Ovary (tissue), 9 donors: ENCODE measurements around the gene COMP. TPM values are rescaled to one million over a fixed set of nuclear protein-coding genes. Genes with fewer than 3 reads are reported as not detected.

ENCODE experiments used
- DNase-seq, 5 donors: peaks; one replicate each; pipeline ENCODE4 v3.0.0-alpha.2; 2019 to 2020
- H3K27ac ChIP-seq, 2 donors: fragments of 200-600 bp; one replicate each; pipeline versions ENCODE4 v1.5.1 to v1.8.0; 2019 to 2022
- H3K27me3 ChIP-seq: fragments of 200-600 bp; one replicate; pipeline ENCODE4 v1.8.0; 2022
- H3K36me3 ChIP-seq: fragments of 200-600 bp; sonication (generic); one replicate; pipeline ENCODE4 v1.5.1; 2019
- H3K4me1 ChIP-seq: one replicate; pipeline ENCODE4 v1.8.1; 2013; ENCODE audit warnings: mild to moderate bottlenecking, moderate library complexity; ENCODE audit not compliant: insufficient read depth
- H3K4me3 ChIP-seq: fragments of 200-600 bp; sonication (generic); one replicate; pipeline ENCODE4 v1.5.1; 2017
- H3K9me3 ChIP-seq, 2 donors: fragments of 200-600 bp in 1 of 2; sonication (generic) in 1 of 2; one replicate each; pipeline versions ENCODE4 v1.5.1 to v1.8.1; 2013 to 2019; ENCODE audit warnings: mild to moderate bottlenecking in 1 of 2, moderate library complexity in 1 of 2
- EP300 ChIP-seq: sonication (generic); formaldehyde crosslinking; IDR thresholded peaks from one replicate; pipeline ENCODE4 v1.6.1; 2017; ENCODE audit warnings: antibody characterized with exemption
- POLR2A ChIP-seq: fragments of 450-650 bp; IDR thresholded peaks from one replicate; pipeline ENCODE4 v1.6.1; 2017; ENCODE audit warnings: antibody characterized with exemption, mild to moderate bottlenecking, moderate library complexity
- WGBS, 3 donors: extraction: QIAGEN DNeasy Blood & Tissue Kit in 1 of 3; methylation state at CpG; one replicate each; pipeline versions ENCODE4 v1.1.5 to v1.1.7; 2013 to 2017; 5-methylcytosine and 5-hydroxymethylcytosine counted together
- intact Hi-C, 4 donors: fragments of 100-400 bp; cut with DNase I; formaldehyde crosslinking; loops; one replicate each; pipeline versions ENCODE4 v1.11.0 to v1.15.1; 2022 to 2023
- polyA plus RNA-seq, 2 donors: library from polyadenylated mRNA; stranded (reverse); fragments of 200-250 nt in 1 of 2; fragments of 350-450 nt in 1 of 2; fragmentation: Illumina TruSeq in 1 of 2; extraction: RNeasy Lipid Tissue Mini Kit (QIAGEN cat#74804) in 1 of 2; gene quantifications; one replicate each; pipeline ENCODE4 v1.2.3, GENCODE V29; 2013 to 2014
- total RNA-seq, 7 donors: library from RNA; depleted of rRNA in 2 of 7; stranded (reverse); fragments of >200 nt in 2 of 7; fragmentation: NEBNext Ultra II Directional in 3 of 7; extraction: Animal tissue kit (Norgen Biotek cat#: 25700) in 3 of 7; gene quantifications; one replicate each; pipeline versions ENCODE4 v1.1.0 to v1.2.4, GENCODE V29; 2016 to 2023
- TF ChIP-seq, protein P1 (sequence below), 3 donors: fragments of 450-650 bp in 2 of 3; fragments of 200-600 bp in 1 of 3; IDR thresholded peaks; one replicate each; pipeline versions ENCODE4 v1.5.1 to v1.8.0; 2016 to 2022; ENCODE audit warnings: antibody characterized with exemption in 3 of 3, mild to moderate bottlenecking in 1 of 3
- donor health status: DM: no; HTN: no; CAD: no; lungs with moderate emphysema.
- donor health status: DM: no; HTN: no; CAD: no.
- donor health status: Bipolar disorder and iron deficiency.
- donor health status: DM: yes; HTN: yes; CAD: no.
- donor health status: DM: no; HTN: no; CAD: no.
- donor health status: DM: yes; HTN: yes; CAD: no.

COMP gene
- total and polyA plus RNA-seq, 9 donors, result 0.08 to 0.92 (median 0.40) TPM; not detected in 3

DNA sequence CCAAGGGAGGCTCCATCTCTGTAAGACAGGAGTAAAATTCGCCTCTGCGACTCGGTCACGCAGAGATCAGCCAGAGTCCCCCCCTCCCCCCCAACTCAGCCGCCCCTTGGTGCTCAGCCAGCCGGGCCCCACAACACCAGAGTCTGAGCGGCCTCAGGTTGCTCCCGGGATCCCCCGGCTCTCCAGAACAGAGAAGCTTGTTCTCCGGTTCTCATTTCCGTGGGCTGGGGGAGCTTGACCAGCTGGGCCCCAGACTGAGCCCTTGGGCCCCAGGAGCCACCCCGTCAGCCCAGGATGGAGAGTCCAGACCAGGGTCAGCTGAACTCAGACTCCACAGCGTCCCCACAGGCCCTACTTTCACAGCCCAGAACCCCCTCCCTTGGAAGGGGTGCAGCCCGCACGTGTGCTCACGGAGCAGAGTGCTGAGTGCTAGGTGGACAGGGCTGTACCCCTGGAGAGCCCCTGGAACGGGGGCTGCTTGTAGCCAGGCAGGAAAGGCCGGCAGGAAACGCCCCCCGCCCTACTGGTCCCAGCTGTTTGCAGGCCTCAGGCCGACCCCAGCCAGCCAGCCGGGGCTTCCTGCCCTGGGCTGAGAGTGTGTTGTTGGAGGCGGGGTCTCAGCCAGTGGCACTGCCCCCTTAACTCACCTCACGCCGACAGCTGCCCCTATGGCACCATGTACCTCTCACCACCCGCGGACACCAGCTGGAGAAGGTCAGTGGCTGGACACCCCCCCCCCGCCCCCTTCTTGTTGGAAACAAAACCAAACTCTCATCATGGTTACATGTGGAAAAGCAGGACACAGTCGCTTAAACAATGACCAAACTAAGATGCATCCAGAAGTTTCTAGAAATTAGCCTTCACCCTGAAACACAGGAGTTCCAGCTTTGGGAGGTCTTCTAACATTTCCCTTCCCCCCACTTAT is 44.4 kb downstream of the COMP start:
- Histone ChIP-seq H3K4me3 (no peak overlapping the region), H3K27me3 (no peaks in the 10 kb centered on the region), H3K4me1 (peaks cover 12% of the 10 kb centered on the region), H3K36me3 (no peaks in the 10 kb centered on the region), H3K9me3 (no peaks in the 10 kb centered on the region), H3K27ac (no peak overlapping the region)
- peak in 1 of 5 donors; percentile 35 for DNase-seq
- intact Hi-C loops, result no loop called here
- TF ChIP-seq POLR2A (no peak), EP300 (no peak)
- TF ChIP-seq, protein P1, sequence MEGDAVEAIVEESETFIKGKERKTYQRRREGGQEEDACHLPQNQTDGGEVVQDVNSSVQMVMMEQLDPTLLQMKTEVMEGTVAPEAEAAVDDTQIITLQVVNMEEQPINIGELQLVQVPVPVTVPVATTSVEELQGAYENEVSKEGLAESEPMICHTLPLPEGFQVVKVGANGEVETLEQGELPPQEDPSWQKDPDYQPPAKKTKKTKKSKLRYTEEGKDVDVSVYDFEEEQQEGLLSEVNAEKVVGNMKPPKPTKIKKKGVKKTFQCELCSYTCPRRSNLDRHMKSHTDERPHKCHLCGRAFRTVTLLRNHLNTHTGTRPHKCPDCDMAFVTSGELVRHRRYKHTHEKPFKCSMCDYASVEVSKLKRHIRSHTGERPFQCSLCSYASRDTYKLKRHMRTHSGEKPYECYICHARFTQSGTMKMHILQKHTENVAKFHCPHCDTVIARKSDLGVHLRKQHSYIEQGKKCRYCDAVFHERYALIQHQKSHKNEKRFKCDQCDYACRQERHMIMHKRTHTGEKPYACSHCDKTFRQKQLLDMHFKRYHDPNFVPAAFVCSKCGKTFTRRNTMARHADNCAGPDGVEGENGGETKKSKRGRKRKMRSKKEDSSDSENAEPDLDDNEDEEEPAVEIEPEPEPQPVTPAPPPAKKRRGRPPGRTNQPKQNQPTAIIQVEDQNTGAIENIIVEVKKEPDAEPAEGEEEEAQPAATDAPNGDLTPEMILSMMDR (IDR thresholded peaks at IDR 0.05), result no peak
- 47 to 62% (median 59%) methylated on average over 28 to 29 of the region's 29 CpGs for WGBS, 3 donors

DNA sequence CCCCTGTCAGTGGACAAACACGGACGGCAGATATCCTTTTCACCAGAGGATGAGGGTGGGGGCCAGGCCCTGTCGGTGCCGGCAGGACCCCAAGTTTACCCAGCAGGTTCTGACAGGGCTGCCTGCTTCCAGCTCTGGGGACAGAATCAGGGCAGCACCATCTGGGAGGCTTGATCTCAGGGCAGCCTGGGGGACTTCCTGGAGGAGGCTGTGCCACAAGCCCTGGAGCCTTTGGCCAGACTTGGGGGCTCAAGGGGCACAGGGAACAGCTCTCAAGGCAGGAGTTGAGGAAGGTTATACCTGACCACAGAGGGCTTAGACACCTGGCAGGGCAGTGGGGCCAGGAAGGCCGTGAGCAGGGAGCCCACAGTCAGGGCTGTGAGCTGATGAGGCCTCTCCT is 45.2 kb downstream of the COMP start:
- intact Hi-C loops, result no loop called here
- WGBS, 3 donors, result 57 to 80% (median 70%) methylated on average over 5 of the region's 5 CpGs
- peaks cover 12% of the 10 kb centered on the region for H3K4me1 ChIP-seq

DNA sequence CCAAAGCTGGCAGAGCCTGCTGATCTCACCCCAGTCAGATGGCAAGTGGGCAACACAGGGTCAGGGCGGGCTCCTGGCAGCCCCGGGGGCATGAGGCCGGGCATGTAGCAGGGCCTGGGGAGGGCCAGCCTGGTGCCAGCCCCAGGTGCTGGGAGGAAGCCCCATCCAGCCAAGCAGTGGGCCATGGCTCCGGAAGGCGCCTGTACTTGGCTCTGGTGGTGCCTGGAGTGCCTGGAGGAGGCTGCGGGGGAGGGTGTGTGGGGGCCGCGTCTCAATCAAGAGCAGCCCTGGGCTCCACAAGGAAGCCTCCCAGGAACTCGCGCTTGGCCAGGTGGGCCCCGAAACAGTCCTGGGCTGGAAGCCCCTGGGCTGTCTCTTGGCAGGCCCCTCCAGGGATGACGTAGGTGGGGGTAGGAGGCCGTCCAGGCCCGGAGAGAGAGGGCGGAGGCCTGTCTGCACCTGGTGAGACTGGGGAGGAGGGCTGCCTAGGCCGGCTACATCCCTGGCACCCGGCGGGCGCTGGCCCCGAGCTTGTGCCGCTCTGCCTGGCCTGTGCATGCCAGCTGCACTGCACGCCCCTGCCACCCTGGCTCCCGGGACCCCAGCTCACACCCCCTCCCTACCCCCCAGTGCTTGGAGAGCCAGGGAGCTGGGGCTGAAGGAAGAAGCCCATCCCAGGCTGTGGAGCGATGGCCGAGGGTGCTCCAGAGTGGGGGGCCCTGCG is 45.9 kb downstream of the COMP start:
- peak; percentile 76 to 89 (median 82) for DNase-seq
- no peak overlapping the region for H3K27ac ChIP-seq
- no peaks in the 10 kb centered on the region for H3K36me3 ChIP-seq
- peaks cover 12% of the 10 kb centered on the region for H3K4me1 ChIP-seq
- no peaks in the 10 kb centered on the region for H3K9me3 ChIP-seq
- H3K4me3 ChIP-seq, result no peak overlapping the region
- 41 to 60% (median 46%) methylated on average over 11 to 26 of the region's 26 CpGs for WGBS, 3 donors
- no peaks in the 10 kb centered on the region for H3K27me3 ChIP-seq
- intact Hi-C loops, result no loop called here
- no peak for TF ChIP-seq EP300
- TF ChIP-seq, protein P1 (IDR thresholded peaks at IDR 0.05), result no peak
- TF ChIP-seq POLR2A, result no peak

More for the DNA sequence above, 45.2 kb downstream of the COMP start:
- TF ChIP-seq EP300 (no peak), POLR2A (no peak)
- TF ChIP-seq, protein P1 (IDR thresholded peaks at IDR 0.05), result no peak
- Histone ChIP-seq H3K9me3 (no peaks in the 10 kb centered on the region), H3K27me3 (no peaks in the 10 kb centered on the region), H3K27ac (no peak overlapping the region), H3K4me3 (no peak overlapping the region), H3K36me3 (no peaks in the 10 kb centered on the region)
- DNase-seq, result no peak

GRCh38 chr19:18743784-18744418 is 47.2 kb downstream of the COMP start:
- Histone ChIP-seq H3K27me3 (no peaks in the 10 kb centered on the region), H3K9me3 (no peaks in the 10 kb centered on the region), H3K4me3 (no peak overlapping the region), H3K4me1 (peaks cover 12% of the 10 kb centered on the region), H3K36me3 (no peaks in the 10 kb centered on the region), H3K27ac (peak overlapping the region in 1 of 2 donors; percentile 50)
- TF ChIP-seq EP300, result no peak
- TF ChIP-seq POLR2A, result no peak
- TF ChIP-seq, protein P1 (IDR thresholded peaks at IDR 0.05), result no peak
- intact Hi-C loops, result no loop called here
- 75 to 85% (median 84%) methylated on average over 34 to 36 of the region's 36 CpGs for WGBS, 3 donors
- peak in 2 of 5 donors; percentile 24 to 52 for DNase-seq
